ENCODE results near the gene CAMK2D.

DNA sequence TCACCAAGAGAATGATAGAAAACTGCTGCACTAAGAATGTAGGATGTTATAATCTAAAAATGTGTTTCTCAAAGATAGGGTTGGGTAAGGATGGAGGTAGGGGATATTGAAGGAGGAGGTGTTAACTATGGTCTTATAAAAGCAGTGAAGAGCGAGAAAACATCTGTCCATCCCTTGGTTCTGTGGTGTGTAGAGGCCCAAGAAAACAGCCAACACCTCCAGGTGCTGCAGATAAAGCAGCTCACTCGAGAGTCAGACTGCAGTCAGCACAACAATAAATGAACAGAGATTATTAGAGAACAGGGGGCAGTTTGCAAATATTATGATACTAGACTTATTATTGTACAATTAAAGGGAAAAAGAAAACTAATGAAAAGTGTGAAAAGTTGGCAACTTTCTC lies 141.5 kb downstream of the CAMK2D start:
- TF ChIP-seq TAF1 (IDR thresholded peaks at IDR 0.05; ENCODE audit: low read depth, low read length) (no peak), POLR2AphosphoS5 (IDR thresholded peaks at IDR 0.05; ENCODE audit: low read depth, low read length) (no peak), POLR2A (IDR thresholded peaks at IDR 0.05; ENCODE audit: low read depth, low read length) (no peak), PAX5 (IDR thresholded peaks at IDR 0.05; ENCODE audit: insufficient read depth, low read length, severe bottlenecking) (no peak), SPI1 (IDR thresholded peaks at IDR 0.05; ENCODE audit: low read depth, low read length) (no peak), POU2F2 (IDR thresholded peaks at IDR 0.05; ENCODE audit: low read depth, low read length) (no peak)
